H1 (cell line): ENCODE measurements around the gene PHEX. TPM values are rescaled to one million over a fixed set of nuclear protein-coding genes. Genes with fewer than 3 reads are reported as not detected.

Experiments used
- CTCF ChIA-PET: fragments of 300-600 bp; sonication (Branson Sonifier 250); formaldehyde crosslinking; loops from one replicate; lab custom pipeline; 2021; ENCODE audit not compliant: partially characterized antibody; lab: Charles Lee
- POLR2A ChIA-PET: fragments of 300-600 bp; sonication (Branson Sonifier 250); formaldehyde crosslinking; loops from one replicate; lab custom pipeline; 2021; ENCODE audit warnings: inconsistent platforms; ENCODE audit not compliant: partially characterized antibody; lab: Charles Lee
- DNase-seq, 2 experiments: peaks; one replicate each; pipeline versions ENCODE4 v3.0.0 to v3.0.0-alpha.2; 2010 to 2022; ENCODE audit warnings: low spot score in 2 of 2, low read depth in 1 of 2, mixed read lengths in 1 of 2
- FAIRE-seq: peaks from 2 replicates; lab custom pipeline; 2011; peaks lifted over from hg19 to GRCh38; lab: Jason Lieb, UNC
- H2AFZ ChIP-seq: 2 replicates; pipeline ENCODE4 v1.8.1; 2012; ENCODE audit warnings: low read length, inconsistent platforms
- H2AK5ac ChIP-seq: 2 replicates; pipeline ENCODE4 v1.6.1; 2013; ENCODE audit warnings: low read depth, low read length
- H2BK120ac ChIP-seq: replicated peaks from 2 replicates; pipeline ENCODE3; 2013; ENCODE audit warnings: low read depth, low read length, inconsistent platforms
- H2BK12ac ChIP-seq: 2 replicates; pipeline ENCODE4 v1.6.1; 2013; ENCODE audit warnings: low read depth, low read length
- H2BK15ac ChIP-seq: 2 replicates; pipeline ENCODE4 v1.6.1; 2013; ENCODE audit warnings: low read length
- H2BK20ac ChIP-seq: 2 replicates; pipeline ENCODE4 v1.6.1; 2013; ENCODE audit warnings: low read length
- H2BK5ac ChIP-seq: 2 replicates; pipeline ENCODE4 v1.6.1; 2013; ENCODE audit warnings: low read depth, low read length
- H3K14ac ChIP-seq: 2 replicates; pipeline ENCODE4 v1.6.1; 2013; ENCODE audit warnings: inconsistent platforms; ENCODE audit not compliant: insufficient read length
- H3K18ac ChIP-seq: 2 replicates; pipeline ENCODE4 v1.6.1; 2013; ENCODE audit warnings: low read length; ENCODE audit errors: extremely low read depth
- H3K23ac ChIP-seq: 2 replicates; pipeline ENCODE4 v1.6.1; 2013; ENCODE audit warnings: inconsistent platforms; ENCODE audit not compliant: insufficient read length
- H3K23me2 ChIP-seq: 2 replicates; pipeline ENCODE4 v1.6.1; 2013; ENCODE audit warnings: low read depth, low read length
- H3K27ac ChIP-seq: 2 replicates; pipeline ENCODE4 v1.6.1; 2011; ENCODE audit warnings: low read depth, low read length, inconsistent platforms
- H3K27me3 ChIP-seq, 4 experiments: replicated peaks in 1 of 4; 1 replicate in 1 of 4; 2 replicates in 3 of 4; pipeline versions ENCODE4 v1.6.1 to v1.8.1; 2011 to 2013; ENCODE audit warnings: low read length in 3 of 4, mild to moderate bottlenecking in 3 of 4, inconsistent platforms in 2 of 4, mixed read lengths in 2 of 4, moderate library complexity in 1 of 4; ENCODE audit not compliant: control insufficient read depth in 3 of 4, insufficient read depth in 3 of 4; ENCODE audit errors: extremely low read depth in 1 of 4
- H3K36me3 ChIP-seq, 4 experiments: 2 replicates each; pipeline versions ENCODE4 v1.6.1 to v1.8.1; 2011 to 2013; ENCODE audit warnings: mild to moderate bottlenecking in 4 of 4, low read length in 3 of 4, moderate library complexity in 2 of 4, control low read depth in 1 of 4, inconsistent platforms in 1 of 4; ENCODE audit not compliant: insufficient read depth in 4 of 4, control insufficient read depth in 2 of 4
- H3K4ac ChIP-seq: replicated peaks from 2 replicates; pipeline ENCODE3; 2013; ENCODE audit warnings: low read length, low read depth, mixed read lengths, inconsistent platforms; ENCODE audit not compliant: insufficient read length
- H3K4me1 ChIP-seq, 4 experiments: replicated peaks in 1 of 4; 1 replicate in 1 of 4; 2 replicates in 3 of 4; pipeline versions ENCODE4 v1.6.1 to v1.8.1; 2011 to 2013; ENCODE audit warnings: low read length in 3 of 4, inconsistent platforms in 2 of 4, mixed read lengths in 1 of 4; ENCODE audit not compliant: insufficient read depth in 4 of 4, control insufficient read depth in 3 of 4
- H3K4me2 ChIP-seq, 2 experiments: 2 replicates each; pipeline versions ENCODE4 v1.6.1 to v1.8.1; 2011 to 2013; ENCODE audit warnings: low read depth in 2 of 2, low read length in 2 of 2, control low read depth in 1 of 2, inconsistent platforms in 1 of 2, mild to moderate bottlenecking in 1 of 2; ENCODE audit not compliant: insufficient read depth in 1 of 2
- H3K4me3 ChIP-seq, 4 experiments: fragments of 200-600, 300-600 bp in 1 of 4; sonication (generic), shearing (Covaris generic), sonication (Bioruptor Twin) in 1 of 4; 2 replicates each; pipeline versions ENCODE4 v1.5.1 to v1.8.1; 2011 to 2016; ENCODE audit warnings: low read length in 4 of 4, low read depth in 3 of 4, control low read depth in 2 of 4, inconsistent platforms in 2 of 4, mild to moderate bottlenecking in 2 of 4, mixed read lengths in 1 of 4, moderate library complexity in 1 of 4; ENCODE audit not compliant: insufficient read depth in 2 of 4; ENCODE audit errors: extremely low read depth in 1 of 4
- H3K56ac ChIP-seq: replicated peaks from 2 replicates; pipeline ENCODE3; 2013; ENCODE audit warnings: low read depth, mild to moderate bottlenecking, mixed read lengths, low read length, inconsistent platforms; ENCODE audit not compliant: insufficient read length
- H3K79me1 ChIP-seq: 2 replicates; pipeline ENCODE4 v1.6.1; 2013; ENCODE audit warnings: low read depth, low read length, control low read depth
- H3K79me2 ChIP-seq, 2 experiments: 2 replicates each; pipeline versions ENCODE4 v1.6.1 to v1.8.1; 2012 to 2013; ENCODE audit warnings: low read length in 2 of 2, mild to moderate bottlenecking in 2 of 2, inconsistent platforms in 1 of 2; ENCODE audit not compliant: insufficient read depth in 2 of 2, control insufficient read depth in 1 of 2
- H3K9ac ChIP-seq, 4 experiments: replicated peaks in 1 of 4; 1 replicate in 1 of 4; 2 replicates in 3 of 4; pipeline versions ENCODE4 v1.6.1 to v1.8.1; 2011 to 2013; ENCODE audit warnings: low read depth in 3 of 4, low read length in 3 of 4, control low read depth in 2 of 4, mild to moderate bottlenecking in 2 of 4, moderate library complexity in 2 of 4, inconsistent platforms in 1 of 4; ENCODE audit errors: extremely low read depth in 1 of 4
- H3K9me3 ChIP-seq, 2 experiments: 2 replicates each; pipeline versions ENCODE4 v1.6.1 to v1.8.1; 2012 to 2013; ENCODE audit warnings: mild to moderate bottlenecking in 2 of 2, moderate library complexity in 2 of 2, control low read depth in 1 of 2, inconsistent platforms in 1 of 2, low read depth in 1 of 2, low read length in 1 of 2, mixed read lengths in 1 of 2; ENCODE audit not compliant: insufficient read depth in 2 of 2
- H4K20me1 ChIP-seq, 2 experiments: replicated peaks in 1 of 2; 2 replicates each; pipeline versions ENCODE3 to v1.8.1; 2011 to 2013; ENCODE audit warnings: inconsistent platforms in 2 of 2, low read length in 2 of 2, mild to moderate bottlenecking in 1 of 2; ENCODE audit not compliant: insufficient read depth in 2 of 2, control insufficient read depth in 1 of 2
- H4K5ac ChIP-seq: 2 replicates; pipeline ENCODE4 v1.6.1; 2013; ENCODE audit warnings: low read length, low read depth, mixed read lengths, inconsistent platforms; ENCODE audit not compliant: insufficient read length
- H4K8ac ChIP-seq: 2 replicates; pipeline ENCODE4 v1.8.0; 2013; ENCODE audit warnings: mild to moderate bottlenecking, moderate library complexity, low read length, inconsistent platforms; ENCODE audit not compliant: insufficient read depth; ENCODE audit errors: extremely low read depth
- H4K91ac ChIP-seq: replicated peaks from 2 replicates; pipeline ENCODE3; 2013; ENCODE audit warnings: low read length, mixed read lengths, inconsistent platforms; ENCODE audit not compliant: insufficient read length
- WGBS, 2 experiments: shearing (Covaris generic) in 1 of 2; methylation state at CpG; one replicate each; pipeline versions ENCODE4 v1.1.6 to v1.1.7; 2013 to 2015; ENCODE audit warnings: low lambda C conversion rate in 2 of 2, mixed read lengths in 2 of 2, inconsistent platforms in 1 of 2, low coverage in 1 of 2, missing lambda C conversion rate in 1 of 2; ENCODE audit not compliant: insufficient replicate concordance in 2 of 2, insufficient coverage in 1 of 2, insufficient read length in 1 of 2; ENCODE audit errors: extremely low coverage in 1 of 2, missing lambda C conversion rate in 1 of 2; 5-methylcytosine and 5-hydroxymethylcytosine counted together
- polyA plus RNA-seq, 7 experiments: library from polyadenylated mRNA; depleted of rRNA in 3 of 7; stranded (reverse) in 5 of 7; unstranded in 2 of 7; fragments of >200 nt in 5 of 7; fragments of 200-250 nt in 2 of 7; gene quantifications; 1 replicate in 5 of 7; 2 replicates in 1 of 7; 4 replicates in 1 of 7; pipeline versions ENCODE4 v1.2.1 to v1.2.3, GENCODE V29; 2011 to 2013; ENCODE audit warnings: missing spikeins in 2 of 7, mixed read lengths in 2 of 7
- total RNA-seq: library from RNA; stranded (reverse); fragmentation: NEBNext Ultra II Directional; extraction: Animal tissue kit (Norgen Biotek cat#: 25700); gene quantifications from 2 replicates; pipeline ENCODE4 v1.2.1, GENCODE V29; 2021

Gene PHEX
- total and polyA plus RNA-seq, 2 of the 8 experiments (the other 6 are each of a cell fraction or from before 2014, with no cell fraction given) = 0.03 to 0.11 TPM

GRCh38 chrX:22004866-22005265 is 27.3 kb upstream of the PHEX start:
- Histone ChIP-seq H2BK20ac (no peak overlapping the region), H3K9me3 (no peaks in the 10 kb centered on the region), H2BK15ac (no peak overlapping the region), H2BK12ac (no peak overlapping the region), H3K79me1 (no peaks in the 10 kb centered on the region), H3K27me3 (no peaks in the 10 kb centered on the region), H4K5ac (no peak overlapping the region), H3K4me2 (no peak overlapping the region), H3K56ac (no peak overlapping the region), H3K23ac (no peak overlapping the region), H3K4me1 (no peaks in the 10 kb centered on the region), H3K18ac (no peak overlapping the region), H2BK5ac (no peak overlapping the region), H2AFZ (no peak overlapping the region), H3K14ac (no peak overlapping the region), H3K4me3 (no peak overlapping the region), H2AK5ac (no peak overlapping the region), H3K79me2 (no peaks in the 10 kb centered on the region), H3K23me2 (no peaks in the 10 kb centered on the region), H3K36me3 (no peaks in the 10 kb centered on the region; a peak in 1 of 8 replicates), H3K9ac (no peak overlapping the region), H4K91ac (no peak overlapping the region), H4K20me1 (no peaks in the 10 kb centered on the region), H4K8ac (no peak overlapping the region), H3K4ac (no peak overlapping the region), H2BK120ac (no peak overlapping the region), H3K27ac (no peak overlapping the region)
- ChIA-PET POLR2A (no interaction called here), CTCF (interaction anchor here (0.5 kb wide), 1 partner anchor 1747 kb away, joined by 3 read pairs; no protein-coding TSS in a partner anchor)
- 98% methylated on average over 8 of the region's 10 CpGs; no CpG with 5 or more reads in 1 of the 2 experiments for WGBS, 2 experiments
- FAIRE-seq = no peak
- no peak for DNase-seq
